NB4 (cell line): ENCODE data around the gene FAM53B.

ENCODE experiments used
- POLR2A ChIP-seq: IDR thresholded peaks from 2 replicates; pipeline ENCODE4 v1.6.1; 2011; ENCODE audit warnings: mild to moderate bottlenecking; ENCODE audit not compliant: insufficient read length; ENCODE audit errors: extremely low read depth
- TF ChIP-seq, protein P1 (sequence below): IDR thresholded peaks from one replicate; pipeline ENCODE4 v1.5.1; 2012; ENCODE audit warnings: low read depth, low read length

DNA sequence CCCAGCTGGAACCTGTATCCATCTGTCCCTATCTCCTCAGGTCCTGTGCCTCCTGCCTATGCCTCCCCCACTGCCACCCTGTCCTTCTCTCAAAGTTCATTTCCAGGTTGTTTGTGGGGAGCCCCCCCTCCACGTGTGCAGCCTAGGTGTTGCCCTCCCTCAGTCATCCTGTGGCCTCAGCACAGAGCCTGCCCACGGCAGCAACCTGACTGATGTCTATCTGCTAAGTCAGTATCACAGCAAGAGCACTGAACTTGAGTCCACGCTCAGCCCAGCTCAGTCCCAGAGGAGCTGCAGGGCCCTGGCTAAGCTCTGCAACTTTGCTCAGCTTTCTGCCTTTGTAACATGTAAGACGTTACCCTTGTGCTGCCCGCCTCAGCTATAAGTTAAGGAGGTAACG lies 28.7 kb downstream of the FAM53B start:
- TF ChIP-seq POLR2A, result no peak
- TF ChIP-seq, protein P1, sequence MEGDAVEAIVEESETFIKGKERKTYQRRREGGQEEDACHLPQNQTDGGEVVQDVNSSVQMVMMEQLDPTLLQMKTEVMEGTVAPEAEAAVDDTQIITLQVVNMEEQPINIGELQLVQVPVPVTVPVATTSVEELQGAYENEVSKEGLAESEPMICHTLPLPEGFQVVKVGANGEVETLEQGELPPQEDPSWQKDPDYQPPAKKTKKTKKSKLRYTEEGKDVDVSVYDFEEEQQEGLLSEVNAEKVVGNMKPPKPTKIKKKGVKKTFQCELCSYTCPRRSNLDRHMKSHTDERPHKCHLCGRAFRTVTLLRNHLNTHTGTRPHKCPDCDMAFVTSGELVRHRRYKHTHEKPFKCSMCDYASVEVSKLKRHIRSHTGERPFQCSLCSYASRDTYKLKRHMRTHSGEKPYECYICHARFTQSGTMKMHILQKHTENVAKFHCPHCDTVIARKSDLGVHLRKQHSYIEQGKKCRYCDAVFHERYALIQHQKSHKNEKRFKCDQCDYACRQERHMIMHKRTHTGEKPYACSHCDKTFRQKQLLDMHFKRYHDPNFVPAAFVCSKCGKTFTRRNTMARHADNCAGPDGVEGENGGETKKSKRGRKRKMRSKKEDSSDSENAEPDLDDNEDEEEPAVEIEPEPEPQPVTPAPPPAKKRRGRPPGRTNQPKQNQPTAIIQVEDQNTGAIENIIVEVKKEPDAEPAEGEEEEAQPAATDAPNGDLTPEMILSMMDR, result no peak
